Right hindlimb (tissue), 1 donor: ENCODE measurements around the gene SLC22A7.

Experiments used
- DNase-seq: peaks from one replicate; pipeline ENCODE4 v3.0.0-alpha.2; 2018

Gene SLC22A7

GRCh38 chr6:43284991-43285781 is 12.9 kb upstream of the SLC22A7 start:
- no peak for DNase-seq

GRCh38 chr6:43285832-43286231 is 12.2 kb upstream of the SLC22A7 start:
- DNase-seq, result no peak

- DNase-seq, result no peak
Observed at GRCh38 chr6:43286456-43286979, 11.5 kb upstream of the SLC22A7 start.

GRCh38 chr6:43286980-43287716 is 10.9 kb upstream of the SLC22A7 start:
- no peak for DNase-seq

- DNase-seq, result no peak
Observed at GRCh38 chr6:43287717-43288679, 10.1 kb upstream of the SLC22A7 start.

GRCh38 chr6:43290339-43290904 is 7.6 kb upstream of the SLC22A7 start:
- DNase-seq, result no peak

- no peak for DNase-seq
Observed at GRCh38 chr6:43290905-43291355, 7.1 kb upstream of the SLC22A7 start.

- DNase-seq, result no peak
Observed at GRCh38 chr6:43291708-43292107, 6.4 kb upstream of the SLC22A7 start.

GRCh38 chr6:43292341-43292740 is 5.7 kb upstream of the SLC22A7 start:
- no peak for DNase-seq

GRCh38 chr6:43292763-43293318 is 5.2 kb upstream of the SLC22A7 start:
- no peak for DNase-seq

GRCh38 chr6:43293698-43294097 is 4.4 kb upstream of the SLC22A7 start:
- DNase-seq, result no peak

GRCh38 chr6:43294536-43294935 is 3.5 kb upstream of the SLC22A7 start:
- DNase-seq, result no peak

GRCh38 chr6:43295456-43295855 is 2.6 kb upstream of the SLC22A7 start:
- no peak for DNase-seq

GRCh38 chr6:43296780-43297497 is 1.1 kb upstream of the SLC22A7 start:
- DNase-seq, result no peak

GRCh38 chr6:43298565-43299337 is 691 bp downstream of the SLC22A7 start:
- no peak for DNase-seq

- no peak for DNase-seq
Observed at GRCh38 chr6:43299338-43300293, 1.6 kb downstream of the SLC22A7 start.

- no peak for DNase-seq
Observed at GRCh38 chr6:43301081-43301870, 3.2 kb downstream of the SLC22A7 start.

- DNase-seq, result no peak
Observed at GRCh38 chr6:43302126-43302525, 4.1 kb downstream of the SLC22A7 start.
